B cell (primary cell): ENCODE measurements around the gene PARK7. TPM values are rescaled to one million over a fixed set of nuclear protein-coding genes. Genes with fewer than 3 reads are reported as not detected.

ENCODE experiments used
- ATAC-seq: fragments of 200-7000 bp; cut with Tn5 transposase; one replicate; pipeline ENCODE4 v1.10.0; 2021; ENCODE audit warnings: low read depth, mild to moderate bottlenecking, moderate number of reproducible peaks, moderate library complexity
- CTCF ChIA-PET: fragments of 350-600 bp; sonication (Branson Sonifier 250); formaldehyde crosslinking; loops from one replicate; lab custom pipeline; 2021; ENCODE audit warnings: antibody characterized with exemption, inconsistent platforms; lab: Charles Lee
- POLR2A ChIA-PET: fragments of 350-600 bp; sonication (Branson Sonifier 250); formaldehyde crosslinking; loops from one replicate; lab custom pipeline; 2021; ENCODE audit warnings: antibody characterized with exemption; lab: Charles Lee
- DNase-seq: peaks from one replicate; pipeline ENCODE4 v3.0.0; 2013
- H2AFZ ChIP-seq: 2 replicates; pipeline ENCODE4 v1.6.1; 2012; ENCODE audit warnings: mild to moderate bottlenecking, low read depth, low read length; ENCODE audit not compliant: insufficient read depth, poor library complexity, severe bottlenecking
- H3K27ac ChIP-seq, 2 donors: 1 replicate in 1 of 2; 2 replicates in 1 of 2; pipeline ENCODE4 v1.5.1; 2012 to 2013; ENCODE audit warnings: low read length in 2 of 2, mild to moderate bottlenecking in 2 of 2, moderate library complexity in 1 of 2
- H3K27me3 ChIP-seq, 4 experiments: fragments of 200-600 bp in 1 of 4; sonication (generic) in 1 of 4; replicated peaks in 1 of 4; 1 replicate in 2 of 4; 2 replicates in 2 of 4; pipeline versions ENCODE4 v1.6.1 to v1.7.0; 2013 to 2016; ENCODE audit warnings: low read length in 3 of 4, mild to moderate bottlenecking in 2 of 4, mixed read lengths in 1 of 4, moderate library complexity in 1 of 4; ENCODE audit not compliant: insufficient read depth in 4 of 4, control insufficient read depth in 3 of 4; ENCODE audit errors: control extremely low read depth in 1 of 4
- H3K36me3 ChIP-seq, 2 experiments: replicated peaks in 1 of 2; 1 replicate in 1 of 2; 2 replicates in 1 of 2; pipeline versions ENCODE4 v1.6.1 to v1.7.1; 2013; ENCODE audit warnings: low read length in 1 of 2; ENCODE audit not compliant: insufficient read depth in 2 of 2, control insufficient read depth in 1 of 2; ENCODE audit errors: control extremely low read depth in 1 of 2, extremely low read depth in 1 of 2
- H3K4me1 ChIP-seq, 2 donors: fragments of 200-600 bp in 1 of 2; sonication (generic) in 1 of 2; 1 replicate in 1 of 2; 2 replicates in 1 of 2; pipeline versions ENCODE4 v1.5.1 to v1.6.1; 2013 to 2017; ENCODE audit warnings: low read length in 2 of 2; ENCODE audit not compliant: control insufficient read depth in 2 of 2, insufficient read depth in 2 of 2
- H3K4me2 ChIP-seq: replicated peaks from 2 replicates; pipeline ENCODE3; 2012; ENCODE audit warnings: mild to moderate bottlenecking, low read depth, low read length; ENCODE audit not compliant: poor library complexity, severe bottlenecking
- H3K4me3 ChIP-seq, 5 experiments: fragments of 200-600 bp in 1 of 5; sonication (generic) in 1 of 5; 1 replicate in 3 of 5; 2 replicates in 2 of 5; pipeline versions ENCODE4 v1.5.1 to v1.7.0; 2011 to 2016; ENCODE audit warnings: low read length in 4 of 5, mild to moderate bottlenecking in 4 of 5, low read depth in 2 of 5, control low read depth in 1 of 5, moderate library complexity in 1 of 5; ENCODE audit not compliant: insufficient read depth in 1 of 5; ENCODE audit errors: control extremely low read depth in 1 of 5, extremely low read depth in 1 of 5
- H3K79me2 ChIP-seq: fragments of 200-600 bp; sonication (generic); one replicate; pipeline ENCODE4 v1.6.0; 2016; ENCODE audit warnings: low read length; ENCODE audit not compliant: control insufficient read depth, insufficient read depth
- H3K9ac ChIP-seq: fragments of 200-600 bp; sonication (generic); 2 replicates; pipeline ENCODE4 v1.6.1; 2017; ENCODE audit warnings: mild to moderate bottlenecking, low read length, moderate library complexity
- H3K9me3 ChIP-seq, 3 donors: one replicate each; pipeline versions ENCODE4 v1.6.1 to v1.7.1; 2013; ENCODE audit warnings: low read length in 2 of 3; ENCODE audit not compliant: control insufficient read depth in 2 of 3, insufficient read depth in 1 of 3; ENCODE audit errors: control extremely low read depth in 1 of 3
- H4K20me1 ChIP-seq: 2 replicates; pipeline ENCODE4 v1.6.0; 2012; ENCODE audit warnings: mild to moderate bottlenecking, low read length; ENCODE audit not compliant: insufficient read depth, control insufficient read depth, poor library complexity, severe bottlenecking
- H3K27ac Mint-ChIP-seq: one replicate; pipeline ENCODE4 v1.8.0; 2021; ENCODE audit warnings: mixed read lengths
- H3K27me3 Mint-ChIP-seq: one replicate; pipeline ENCODE4 v1.8.0; 2021; ENCODE audit warnings: mixed read lengths
- H3K4me1 Mint-ChIP-seq: one replicate; pipeline ENCODE4 v1.8.0; 2021; ENCODE audit warnings: mixed read lengths
- H3K4me3 Mint-ChIP-seq: one replicate; pipeline ENCODE4 v1.8.0; 2021; ENCODE audit warnings: mixed read lengths
- H3K9me3 Mint-ChIP-seq: one replicate; pipeline ENCODE4 v1.8.0; 2022; ENCODE audit warnings: mixed read lengths; ENCODE audit not compliant: insufficient read depth
- EZH2 ChIP-seq: IDR thresholded peaks from 2 replicates; pipeline ENCODE4 v1.6.1; 2012; ENCODE audit warnings: borderline replicate concordance, low read depth, mild to moderate bottlenecking, moderate library complexity, low read length; ENCODE audit not compliant: insufficient read depth, poor library complexity, severe bottlenecking
- WGBS: methylation state at CpG from one replicate; pipeline ENCODE4 v1.1.5; 2013; ENCODE audit warnings: missing lambda C conversion rate; ENCODE audit not compliant: insufficient coverage; 5-methylcytosine and 5-hydroxymethylcytosine counted together
- intact Hi-C: fragments of 100-400 bp; cut with micrococcal nuclease; formaldehyde crosslinking; loops from one replicate; pipeline ENCODE4 v1.10.0; 2022
- polyA plus RNA-seq: library from polyadenylated mRNA; depleted of rRNA; stranded (reverse); fragments of >200 nt; gene quantifications from 2 replicates; pipeline ENCODE4 v1.2.3, GENCODE V29; 2012
- total RNA-seq, 2 donors: library from RNA; stranded (reverse); fragments of 120-200 nt in 1 of 2; gene quantifications; 1 replicate in 1 of 2; 2 replicates in 1 of 2; pipeline versions ENCODE4 v1.2.3 to v1.2.4, GENCODE V29; 2013 to 2022
- TF ChIP-seq, protein P1 (sequence below): fragments of 200-600 bp; IDR thresholded peaks from one replicate; pipeline ENCODE4 v1.8.0; 2022; ENCODE audit warnings: antibody characterized with exemption, mild to moderate bottlenecking

The PARK7 gene
- total and polyA plus RNA-seq, 2 donors (not counting 1 experiment from before 2014, with no cell fraction given) = 63.9 to 118 TPM

DNA sequence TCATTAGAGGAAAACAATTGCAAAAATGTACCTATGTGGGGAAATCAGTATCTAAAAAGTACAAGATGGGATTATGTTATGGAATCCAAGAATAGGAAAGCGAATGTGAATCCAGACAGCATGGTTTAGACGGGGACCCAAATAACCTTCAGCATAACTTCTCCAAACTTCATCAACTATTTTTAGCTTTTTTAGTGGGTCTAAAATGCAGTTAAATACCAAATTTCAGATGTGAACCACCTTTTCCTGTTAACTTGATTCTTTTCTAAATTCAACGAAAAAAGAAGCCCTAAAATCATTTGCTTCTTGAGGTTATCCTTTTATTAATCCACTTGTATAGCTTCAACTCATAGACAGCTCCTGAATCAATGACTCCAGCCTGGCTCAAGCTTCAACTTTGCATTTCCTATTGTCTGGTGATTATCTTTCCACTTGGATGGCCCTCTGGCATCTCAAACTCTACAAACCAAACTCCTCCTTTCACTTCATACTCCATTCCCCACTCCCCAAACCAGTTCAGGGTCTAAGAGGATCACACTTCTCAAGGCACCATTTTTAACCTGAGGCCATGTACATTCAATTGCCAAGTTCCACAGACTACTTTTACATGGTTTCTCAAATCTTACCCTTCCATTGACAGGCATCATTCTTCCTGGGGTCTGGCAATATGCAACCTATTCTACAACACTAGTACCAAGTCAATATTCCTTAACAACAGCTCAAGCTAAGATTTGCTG is 57.1 kb downstream of the PARK7 start:
- Mint-ChIP-seq H3K4me3 (no peak overlapping the region), H3K4me1 (peaks cover 4% of the 10 kb centered on the region), H3K27me3 (peaks cover 30% of the 10 kb centered on the region), H3K9me3 (no peaks in the 10 kb centered on the region), H3K27ac (no peak overlapping the region)
- TF ChIP-seq, protein P1, sequence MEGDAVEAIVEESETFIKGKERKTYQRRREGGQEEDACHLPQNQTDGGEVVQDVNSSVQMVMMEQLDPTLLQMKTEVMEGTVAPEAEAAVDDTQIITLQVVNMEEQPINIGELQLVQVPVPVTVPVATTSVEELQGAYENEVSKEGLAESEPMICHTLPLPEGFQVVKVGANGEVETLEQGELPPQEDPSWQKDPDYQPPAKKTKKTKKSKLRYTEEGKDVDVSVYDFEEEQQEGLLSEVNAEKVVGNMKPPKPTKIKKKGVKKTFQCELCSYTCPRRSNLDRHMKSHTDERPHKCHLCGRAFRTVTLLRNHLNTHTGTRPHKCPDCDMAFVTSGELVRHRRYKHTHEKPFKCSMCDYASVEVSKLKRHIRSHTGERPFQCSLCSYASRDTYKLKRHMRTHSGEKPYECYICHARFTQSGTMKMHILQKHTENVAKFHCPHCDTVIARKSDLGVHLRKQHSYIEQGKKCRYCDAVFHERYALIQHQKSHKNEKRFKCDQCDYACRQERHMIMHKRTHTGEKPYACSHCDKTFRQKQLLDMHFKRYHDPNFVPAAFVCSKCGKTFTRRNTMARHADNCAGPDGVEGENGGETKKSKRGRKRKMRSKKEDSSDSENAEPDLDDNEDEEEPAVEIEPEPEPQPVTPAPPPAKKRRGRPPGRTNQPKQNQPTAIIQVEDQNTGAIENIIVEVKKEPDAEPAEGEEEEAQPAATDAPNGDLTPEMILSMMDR = no peak
- no peak for TF ChIP-seq EZH2
- H3K4me2 ChIP-seq = no peak overlapping the region
- H3K4me3 ChIP-seq = no peak overlapping the region
- ATAC-seq = no peak
- no peak overlapping the region for H3K27ac ChIP-seq
- no peaks in the 10 kb centered on the region for H3K36me3 ChIP-seq
- WGBS = 100% methylated on average over 1 of the region's 3 CpGs
- peaks cover 0 to 25% (median 11%) of the 10 kb centered on the region in 4 experiments for H3K27me3 ChIP-seq
- no peaks in the 10 kb centered on the region for H3K79me2 ChIP-seq
- ChIA-PET POLR2A (no interaction called here), CTCF (interaction anchor here (0.5 to 9.9 kb wide), 7 partner anchors 9 to 888 kb away, joined by 3 to 182 read pairs (median 9); no protein-coding TSS in a partner anchor)
- H2AFZ ChIP-seq = no peak overlapping the region
- DNase-seq = no peak
- peaks cover 3 to 8% of the 10 kb centered on the region in 2 donors for H3K4me1 ChIP-seq
- intact Hi-C loops = no loop called here
- peaks cover 0 to 1% (median 0%) of the 10 kb centered on the region in 3 donors for H3K9me3 ChIP-seq
- no peak overlapping the region for H3K9ac ChIP-seq
- no peaks in the 10 kb centered on the region for H4K20me1 ChIP-seq

DNA sequence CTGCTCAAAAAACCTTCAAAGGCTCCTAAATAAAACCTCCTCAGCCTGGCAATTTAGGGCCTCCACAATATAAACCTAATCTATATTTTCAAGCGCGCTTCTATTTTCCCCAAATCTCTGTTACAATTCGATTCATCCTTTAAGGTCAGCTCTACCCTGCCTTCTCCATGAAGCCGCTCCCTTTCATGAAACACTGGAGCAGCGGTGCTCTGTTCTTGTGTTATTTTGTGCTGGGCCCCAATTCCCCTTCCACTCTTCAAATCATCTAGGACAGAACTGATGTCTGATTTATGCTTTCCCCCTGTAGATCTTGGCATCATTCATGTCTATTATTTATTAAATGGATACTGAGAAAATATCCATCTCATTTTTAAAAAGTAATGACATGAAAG is 57.7 kb downstream of the PARK7 start:
- ChIA-PET CTCF (interaction anchor here (0.5 to 9.9 kb wide), 5 partner anchors 9 to 888 kb away, joined by 3 to 182 read pairs (median 4); no protein-coding TSS in a partner anchor), POLR2A (no interaction called here)
- no peak overlapping the region for H3K27ac ChIP-seq
- H3K4me2 ChIP-seq = no peak overlapping the region
- no peaks in the 10 kb centered on the region for H3K9me3 Mint-ChIP-seq
- 94% methylated on average over 3 of the region's 5 CpGs for WGBS
- no peak overlapping the region for H3K4me3 ChIP-seq
- no peak overlapping the region for H3K4me3 Mint-ChIP-seq
- no peak overlapping the region for H2AFZ ChIP-seq
- H3K36me3 ChIP-seq = no peaks in the 10 kb centered on the region
- DNase-seq (no peak), ATAC-seq (no peak)
- H3K27me3 ChIP-seq = peaks cover 0 to 27% (median 12%) of the 10 kb centered on the region in 4 experiments
- peaks cover 4% of the 10 kb centered on the region for H3K4me1 Mint-ChIP-seq
- peaks cover 0 to 1% (median 0%) of the 10 kb centered on the region in 3 donors for H3K9me3 ChIP-seq
- H3K27me3 Mint-ChIP-seq = peaks cover 36% of the 10 kb centered on the region
- H3K9ac ChIP-seq = no peak overlapping the region
- H3K27ac Mint-ChIP-seq = no peak overlapping the region
- TF ChIP-seq EZH2 = no peak
- TF ChIP-seq, protein P1 = no peak
- H3K4me1 ChIP-seq = peaks cover 3 to 8% of the 10 kb centered on the region in 2 donors
- no peaks in the 10 kb centered on the region for H4K20me1 ChIP-seq
- H3K79me2 ChIP-seq = no peaks in the 10 kb centered on the region
- intact Hi-C loops = no loop called here
